Right hindlimb (tissue), 1 donor: ENCODE data around the gene KAT8.
"Not testable (repeated sequence)": the region's sequence is repeated elsewhere in the genome, so short reads cannot be mapped to it uniquely, and the experiment has no call there.

Source experiments
- DNase-seq: peaks from one replicate; pipeline ENCODE4 v3.0.0-alpha.2; 2018

KAT8 gene

GRCh38 chr16:31132303-31132979 lies 15.0 kb downstream of the KAT8 start:
- DNase-seq, result no peak

DNA sequence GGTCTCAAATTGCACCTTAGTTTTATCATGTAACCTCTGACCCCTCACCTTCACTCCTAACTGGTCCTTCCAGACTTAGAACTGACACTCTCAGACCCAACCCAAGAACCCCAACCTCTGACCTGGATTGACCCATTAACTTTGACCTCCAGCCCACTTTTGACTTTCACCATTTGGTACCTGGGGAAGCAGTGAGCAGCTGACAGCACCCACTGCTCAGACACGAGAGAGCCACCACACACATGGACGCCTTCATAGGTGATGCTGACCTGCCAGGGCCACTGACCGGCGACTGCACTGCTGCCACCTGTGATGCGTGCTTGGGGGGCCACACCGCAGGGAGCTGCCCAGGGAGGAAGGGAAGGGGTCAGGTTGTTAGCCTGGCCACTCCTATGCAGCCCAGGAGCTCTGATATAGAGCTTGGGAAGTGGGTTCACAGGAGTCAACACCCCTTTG lies 15.6 kb downstream of the KAT8 start:
- no peak for DNase-seq

DNA sequence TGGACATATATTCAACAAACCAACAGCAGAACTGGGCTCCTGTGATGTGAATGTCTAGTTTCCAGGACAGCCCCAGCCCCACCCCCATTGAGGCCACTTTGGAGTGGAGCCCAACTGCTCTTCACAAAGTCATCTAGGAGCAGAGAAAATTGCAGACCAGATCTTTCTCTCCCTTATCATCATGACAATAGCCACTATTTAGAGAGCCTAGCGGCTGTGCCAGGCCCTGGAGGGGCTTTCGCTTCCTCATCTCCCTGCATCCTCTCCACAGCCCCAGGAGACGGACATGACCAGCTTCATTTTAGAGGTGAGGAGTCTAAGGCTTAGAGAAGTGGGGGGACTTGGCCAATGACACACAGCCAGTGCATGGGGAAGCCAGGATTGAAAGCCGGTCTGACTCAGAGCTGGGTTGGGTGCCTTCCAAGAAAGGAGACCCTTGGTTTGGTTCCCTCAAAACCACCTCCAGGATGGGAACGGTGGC lies 16.7 kb downstream of the KAT8 start:
- no peak for DNase-seq

DNA sequence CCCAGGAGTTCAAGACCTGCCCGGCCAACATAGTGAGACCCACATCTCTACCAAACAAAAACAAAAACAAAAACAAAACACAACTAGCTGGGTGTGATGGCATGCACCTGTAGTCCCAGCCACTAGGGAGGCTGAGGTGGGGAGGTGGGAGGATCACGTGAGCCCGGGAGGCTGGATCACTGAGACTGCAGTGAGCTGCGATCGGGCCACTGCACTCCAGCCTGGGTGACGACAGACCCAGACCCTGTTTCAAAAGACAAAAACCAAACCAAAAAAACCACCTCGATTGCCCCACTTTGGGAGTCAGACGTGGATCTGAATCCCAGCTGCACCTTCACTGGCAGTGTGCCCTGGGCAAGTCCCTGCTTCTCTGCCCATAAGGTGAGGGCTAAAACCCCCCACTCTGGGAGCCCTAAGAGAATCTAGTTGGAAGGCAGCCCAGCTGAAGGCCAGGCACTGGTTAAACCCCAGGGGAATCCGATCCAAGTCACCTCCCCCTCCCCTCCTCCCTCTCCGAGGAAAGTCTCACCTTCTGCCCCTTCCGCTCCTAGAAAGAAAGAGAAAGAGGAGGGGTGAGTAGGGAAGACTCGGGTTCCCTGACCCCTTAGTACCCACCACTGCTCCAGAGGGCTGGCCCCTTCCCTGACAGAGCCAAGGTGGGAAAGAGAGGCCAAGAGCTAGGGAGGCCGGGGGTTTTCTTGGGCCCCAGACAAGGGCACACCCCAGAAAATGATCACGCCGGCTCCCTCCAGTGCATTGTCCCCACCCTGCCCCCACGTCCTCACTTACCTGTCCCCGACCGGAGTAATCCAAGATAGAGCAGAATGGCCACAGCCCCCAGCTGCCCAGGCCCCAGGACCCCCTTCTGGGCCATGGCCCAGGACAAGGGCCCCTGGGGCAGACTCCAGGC lies 17.4 kb downstream of the KAT8 start:
- DNase-seq, result no peak

GRCh38 chr16:31135535-31136286 lies 18.2 kb downstream of the KAT8 start, which contains the start of gene PRSS8:
Gene PRSS8, minus strand, starts transcription at chr16:31135727. Its CDS starts 229 bp downstream, at chr16:31135498.
- no peak for DNase-seq

DNA sequence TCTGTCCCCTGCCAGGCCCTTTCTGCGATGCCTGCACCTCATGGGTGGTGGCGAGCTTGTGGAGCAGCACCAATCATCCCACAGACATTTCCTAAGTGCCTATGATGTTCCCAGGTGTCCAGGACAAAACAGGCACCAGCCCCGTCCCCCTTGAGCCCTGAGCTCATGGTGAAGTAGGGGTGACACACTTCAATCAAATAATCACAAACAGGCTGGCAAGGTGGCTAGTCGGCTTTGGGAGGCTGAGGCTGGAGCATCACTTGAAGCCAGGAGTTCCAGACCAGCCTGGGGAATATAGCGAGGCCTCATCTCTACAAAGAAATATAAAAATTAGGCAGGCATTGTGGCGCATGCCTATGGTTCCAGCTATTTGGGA lies 18.8 kb downstream of the KAT8 start:
- no peak for DNase-seq

DNA sequence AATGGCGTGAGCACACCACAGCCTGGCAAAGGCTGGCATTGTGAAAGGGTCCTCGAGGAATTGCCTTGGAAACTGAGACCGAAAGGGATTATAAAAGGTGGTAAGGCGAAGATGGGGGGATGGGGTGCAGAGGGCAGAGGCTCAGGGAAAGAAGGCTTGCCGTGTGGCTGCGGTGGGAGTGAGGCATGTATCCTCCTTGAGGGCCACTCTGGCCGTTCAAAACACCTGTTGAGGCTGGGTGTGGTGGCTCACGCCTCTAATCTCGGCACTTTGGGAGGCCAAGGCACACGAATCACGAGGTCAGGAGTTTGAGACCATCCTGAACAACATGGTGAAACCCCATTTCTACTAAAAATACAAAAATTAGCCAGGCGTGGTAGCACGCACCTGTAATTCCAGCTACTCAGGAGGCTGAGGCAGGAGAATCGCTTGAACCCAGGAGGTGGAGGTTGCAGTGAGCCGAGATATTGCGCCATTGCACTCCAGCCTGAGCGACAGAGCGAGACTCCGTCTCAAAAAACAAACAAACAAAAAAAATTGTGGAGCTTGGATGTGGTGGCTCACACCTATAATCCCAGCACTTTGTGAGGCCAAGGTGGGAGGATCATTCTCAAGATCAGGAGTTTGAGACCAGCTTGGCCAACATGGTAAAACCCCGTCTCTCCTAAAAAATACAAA lies 19.5 kb downstream of the KAT8 start:
- DNase-seq, result not testable (repeated sequence)

DNA sequence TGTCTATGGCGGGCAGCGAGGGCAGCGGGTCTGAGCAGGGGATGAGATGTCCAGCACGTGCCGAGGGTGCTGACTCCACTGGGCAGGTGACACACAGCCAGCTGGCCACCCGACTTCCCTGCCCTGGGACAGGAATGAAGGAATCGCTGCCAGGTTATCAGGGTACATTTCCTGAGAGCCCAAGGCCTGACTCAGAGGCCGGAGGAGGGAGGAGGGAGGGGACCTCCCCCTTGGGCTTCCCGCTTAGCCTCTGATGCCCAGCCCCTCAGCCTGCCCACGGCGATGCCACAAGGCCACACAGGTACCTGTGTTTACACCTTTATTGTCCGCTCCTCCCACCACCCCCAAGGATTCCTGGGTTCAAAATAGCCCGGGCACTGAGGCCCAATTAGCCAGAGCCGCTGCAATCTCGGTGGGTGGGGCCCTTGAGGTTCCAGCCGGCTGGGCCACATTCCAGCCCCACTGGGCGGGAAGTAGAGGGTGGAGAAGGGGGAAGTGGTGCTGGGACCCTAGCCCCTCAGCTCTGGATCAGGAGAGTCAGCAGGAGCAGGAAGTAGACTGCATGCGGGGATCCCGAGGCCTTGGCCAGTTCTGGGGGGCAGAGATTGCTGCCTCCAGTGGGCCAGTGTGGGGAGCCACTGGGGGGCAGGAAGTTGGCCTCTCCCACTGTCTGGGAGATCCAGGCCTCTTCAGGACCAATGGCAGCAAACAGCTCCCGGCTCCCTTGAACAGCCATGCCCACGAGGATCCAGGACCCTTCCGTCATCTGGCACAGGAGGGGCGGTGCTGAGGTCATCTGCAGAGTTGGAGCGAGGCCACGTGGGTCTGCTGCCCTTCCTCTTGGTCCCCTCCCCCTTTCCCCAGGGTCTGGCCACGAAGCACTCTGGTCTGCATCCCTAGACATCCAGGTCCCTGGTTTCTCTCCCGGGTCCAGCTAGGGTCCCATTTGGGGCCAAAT lies 21.4 kb downstream of the KAT8 start:
- no peak for DNase-seq

DNA sequence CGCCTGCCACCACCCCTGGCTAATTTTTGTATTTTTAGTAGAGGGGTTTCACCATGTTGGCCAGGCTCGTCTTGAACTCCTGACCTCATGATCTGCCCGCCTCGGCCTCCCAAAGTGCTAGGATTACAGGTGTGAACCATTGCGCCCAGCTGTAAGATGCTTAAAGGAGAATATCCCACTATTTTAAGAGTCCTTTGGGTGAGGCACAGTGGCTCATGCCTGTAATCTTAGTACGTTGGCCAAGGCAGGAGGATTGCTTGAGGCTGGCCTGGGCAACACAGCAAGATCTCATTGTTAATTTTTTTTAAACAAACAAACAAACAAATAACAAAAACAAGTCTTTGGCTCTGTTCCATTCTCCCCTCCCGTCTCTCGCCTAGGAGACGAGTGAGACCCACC lies 23.6 kb downstream of the KAT8 start:
- DNase-seq, result not testable (repeated sequence)

GRCh38 chr16:31141489-31142108 lies 24.1 kb downstream of the KAT8 start:
- peak; percentile 79 for DNase-seq

DNA sequence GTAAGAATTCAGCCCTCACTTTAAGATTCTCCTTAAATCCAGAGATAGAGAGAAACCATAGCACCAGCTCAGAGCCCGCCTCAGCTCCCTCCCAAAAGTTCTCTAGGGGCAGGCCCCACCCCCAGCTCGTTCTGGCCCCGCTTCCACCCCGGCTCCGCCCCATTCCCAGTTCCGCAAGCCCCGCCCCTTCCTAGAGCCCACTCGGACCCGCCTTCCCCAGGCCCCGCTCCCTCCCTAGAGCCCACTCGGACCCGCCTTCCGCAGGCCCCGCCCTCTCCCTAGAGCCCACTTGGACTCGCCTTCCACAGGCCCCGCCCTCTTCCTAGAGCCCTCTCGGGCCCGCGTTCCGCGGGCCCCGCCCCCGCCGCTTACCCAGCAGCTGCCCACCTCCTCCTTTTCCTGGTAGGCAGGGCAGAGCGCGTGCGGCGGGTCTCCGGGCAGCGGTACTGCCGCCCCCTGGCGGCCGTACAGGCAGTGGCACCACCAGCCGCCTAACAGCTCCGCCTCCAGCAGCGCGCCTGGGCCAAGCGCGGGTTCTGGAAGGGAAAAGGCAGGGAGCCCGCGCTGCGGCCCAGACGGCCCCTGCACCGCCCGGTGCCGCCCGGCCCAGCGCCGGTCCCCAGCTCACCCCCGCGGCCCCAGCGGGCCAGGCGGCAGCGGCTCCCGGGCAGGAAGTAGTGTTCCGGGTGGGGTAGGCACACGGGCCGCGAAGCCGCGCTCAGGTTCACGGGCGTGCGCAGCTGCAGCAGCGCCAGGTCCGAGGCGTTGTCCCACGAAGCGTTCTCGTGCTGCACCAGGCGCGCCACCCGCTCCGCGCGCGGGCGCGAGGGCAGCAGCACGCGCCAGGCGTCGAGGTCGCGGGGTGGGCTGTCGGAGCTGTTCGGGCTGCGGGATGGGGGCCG lies 24.9 kb downstream of the KAT8 start:
- DNase-seq, result peak; percentile 100

GRCh38 chr16:31143011-31143693 lies 25.7 kb downstream of the KAT8 start:
- DNase-seq, result no peak

DNA sequence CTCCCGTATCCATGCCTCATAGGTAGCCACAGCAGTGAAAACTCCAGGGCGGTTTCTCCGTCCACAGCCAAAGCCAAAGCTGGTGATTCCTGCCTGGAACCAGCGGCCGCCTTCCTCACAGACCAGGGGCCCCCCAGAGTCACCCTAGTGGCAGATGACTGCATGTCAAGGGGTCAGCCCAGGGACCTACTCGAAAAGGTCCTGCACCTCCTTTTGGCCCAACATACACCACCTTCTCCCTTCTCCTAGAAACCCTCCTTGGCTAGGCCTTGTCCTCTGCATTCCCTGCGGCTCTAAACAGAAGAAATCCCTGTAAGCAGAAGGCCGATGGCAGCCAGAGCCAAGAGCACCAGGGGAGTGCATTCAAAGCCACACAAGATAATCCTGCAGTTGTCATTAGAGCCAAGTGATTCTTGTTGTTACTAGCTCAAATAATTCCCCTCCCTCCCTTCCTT lies 26.3 kb downstream of the KAT8 start:
- DNase-seq, result no peak

GRCh38 chr16:31144418-31144817 lies 27.0 kb downstream of the KAT8 start:
- not testable (repeated sequence) for DNase-seq

GRCh38 chr16:31145398-31145990 lies 28.0 kb downstream of the KAT8 start:
- no peak for DNase-seq

GRCh38 chr16:31147574-31147973 lies 30.1 kb downstream of the KAT8 start:
- DNase-seq, result no peak

- no peak for DNase-seq
Measured at GRCh38 chr16:31148281-31148728, 30.8 kb downstream of the KAT8 start.

- no peak for DNase-seq
Measured at GRCh38 chr16:31148896-31149295, 31.4 kb downstream of the KAT8 start.
